ENCODE data around the gene TPK1.

GRCh38 chr7:144676492-144676891, 159.4 kb downstream of the TPK1 start:
- TF ChIP-seq CTCF (IDR thresholded peaks at IDR 0.05) (no peak), POLR2A (IDR thresholded peaks at IDR 0.05) (no peak)

Data from vagina (tissue), 2 donors.